CD4-positive, alpha-beta T cell treated with Interleukin-17A for 1 hour (primary cell): ENCODE measurements around the gene RBM5.

Source experiments
- DNase-seq: peaks from one replicate; pipeline ENCODE4 v3.0.0-alpha.2; 2020

Gene RBM5

DNA sequence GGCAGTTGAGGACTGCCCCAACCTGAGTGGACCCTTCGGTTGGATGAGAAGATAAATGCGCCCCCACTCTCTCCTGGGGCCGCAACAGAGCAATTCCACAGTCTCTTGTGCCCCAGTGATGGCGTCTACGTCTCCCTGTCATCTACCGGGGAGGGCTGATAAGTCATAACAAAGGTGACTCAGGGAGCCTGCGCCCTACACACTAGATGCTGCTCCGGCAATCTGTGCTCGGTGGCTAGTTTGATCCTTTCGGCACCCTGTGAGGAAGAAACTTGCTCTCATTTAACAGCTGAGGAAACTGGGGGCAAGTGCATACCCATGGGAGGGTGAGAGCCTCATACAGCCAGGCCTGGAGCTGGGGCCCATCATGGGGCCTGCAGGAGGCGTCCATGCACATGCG, 52.3 kb downstream of the RBM5 start:
- no peak for DNase-seq

DNA sequence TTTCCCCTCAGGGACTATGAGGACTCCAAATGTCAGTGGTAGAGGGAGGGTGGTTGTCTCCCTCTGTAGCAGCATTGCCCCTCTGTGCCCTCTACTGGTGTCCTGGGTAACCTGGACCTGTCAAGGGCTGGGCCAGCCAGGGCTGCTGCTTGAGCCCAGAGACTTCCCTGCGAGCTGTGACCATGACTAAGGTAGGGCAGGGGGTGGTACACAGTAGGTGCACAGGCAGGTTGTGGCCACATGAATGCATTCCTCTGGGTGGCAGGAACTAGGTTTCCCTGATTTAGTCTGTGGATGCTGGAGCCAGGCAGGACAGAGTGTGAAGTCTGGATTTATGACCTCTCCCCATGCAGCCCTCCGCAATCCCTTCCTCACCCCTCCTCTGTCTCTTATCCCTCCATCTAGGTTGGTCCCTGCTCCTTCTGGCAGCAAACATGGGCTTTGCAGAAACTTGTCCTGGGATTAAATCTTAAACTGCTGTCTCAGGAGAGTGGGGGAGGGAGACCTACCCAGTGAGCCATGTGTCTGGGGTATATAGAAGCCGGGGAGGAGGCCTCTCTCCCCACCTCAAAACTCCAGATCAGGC, 57.7 kb downstream of the RBM5 start:
- no peak for DNase-seq

DNA sequence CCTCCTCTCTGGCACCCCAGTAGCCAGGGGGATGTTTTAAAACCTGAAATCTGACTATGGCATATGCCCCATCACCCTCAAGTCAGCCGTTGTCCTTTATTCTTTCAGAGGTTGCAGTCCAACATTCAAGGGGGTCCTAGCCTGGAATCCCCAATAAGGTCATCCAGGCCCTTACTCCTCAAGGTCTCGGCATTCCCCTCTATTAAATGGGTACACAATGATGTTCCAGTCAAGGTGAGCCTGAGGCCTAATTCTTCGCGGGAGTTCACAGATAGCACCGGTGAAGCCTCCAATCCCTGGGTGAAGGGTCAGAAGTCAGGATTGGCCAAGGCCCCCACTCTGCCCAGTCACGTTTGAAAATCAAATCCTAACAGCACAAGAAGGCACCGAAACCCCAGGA, 58.3 kb downstream of the RBM5 start:
- no peak for DNase-seq

DNA sequence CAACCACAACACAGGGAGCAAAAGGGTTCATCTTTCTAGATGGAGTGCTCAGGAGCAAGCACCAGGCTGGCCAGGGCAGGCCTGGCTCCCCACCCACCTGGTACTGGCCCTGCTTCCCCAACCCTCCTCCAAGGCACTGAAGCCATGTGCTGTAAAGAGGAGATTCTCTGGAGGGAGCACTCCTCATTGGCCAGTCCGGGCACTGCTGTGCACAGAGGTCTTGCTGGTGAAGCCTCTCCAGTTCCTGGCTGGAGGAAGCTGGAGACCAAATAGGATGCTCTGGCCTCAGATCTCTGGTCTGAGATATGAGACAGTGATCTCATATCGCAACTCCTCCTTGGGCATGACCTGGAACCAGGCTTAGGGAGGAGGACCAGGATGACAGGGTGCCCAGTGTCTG, 58.7 kb downstream of the RBM5 start:
- DNase-seq = no peak

DNA sequence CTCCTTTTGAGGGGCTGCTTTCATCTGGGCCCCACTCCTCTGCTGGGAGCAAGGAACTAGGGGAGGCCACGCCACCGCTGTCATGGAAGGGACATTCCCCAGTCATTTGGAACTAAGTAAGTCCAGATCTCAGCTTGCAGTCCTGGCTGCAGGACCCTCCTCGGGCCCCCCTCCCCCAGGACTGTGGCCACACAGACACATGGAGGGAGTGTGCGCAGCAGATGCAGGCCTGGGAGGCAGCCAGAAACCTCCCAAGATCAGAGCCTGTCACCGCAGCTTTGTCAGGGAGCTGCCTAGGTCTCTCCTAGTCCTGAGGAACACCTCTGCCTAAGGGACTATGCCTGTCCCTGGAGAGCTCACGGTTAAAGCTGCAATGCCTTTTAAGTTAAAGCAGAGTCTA, 59.1 kb downstream of the RBM5 start:
- DNase-seq = no peak

DNA sequence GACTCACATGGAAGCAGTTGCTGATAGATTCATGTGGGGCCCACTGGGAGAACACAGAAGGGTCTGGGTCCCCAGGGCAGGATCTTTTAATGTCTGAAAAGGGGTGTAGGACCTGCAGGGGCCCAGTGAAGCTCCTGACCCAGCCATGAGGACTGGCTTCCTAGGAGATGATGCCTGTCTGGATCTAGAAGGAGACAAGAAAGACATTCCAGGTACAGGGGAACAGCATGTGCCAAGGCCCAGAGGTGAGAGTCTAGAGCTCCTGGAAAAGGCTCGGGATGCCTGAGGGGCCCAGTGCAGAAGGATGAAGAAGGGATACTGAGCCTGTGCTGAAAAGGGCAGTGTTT, 61.7 kb downstream of the RBM5 start:
- no peak for DNase-seq

DNA sequence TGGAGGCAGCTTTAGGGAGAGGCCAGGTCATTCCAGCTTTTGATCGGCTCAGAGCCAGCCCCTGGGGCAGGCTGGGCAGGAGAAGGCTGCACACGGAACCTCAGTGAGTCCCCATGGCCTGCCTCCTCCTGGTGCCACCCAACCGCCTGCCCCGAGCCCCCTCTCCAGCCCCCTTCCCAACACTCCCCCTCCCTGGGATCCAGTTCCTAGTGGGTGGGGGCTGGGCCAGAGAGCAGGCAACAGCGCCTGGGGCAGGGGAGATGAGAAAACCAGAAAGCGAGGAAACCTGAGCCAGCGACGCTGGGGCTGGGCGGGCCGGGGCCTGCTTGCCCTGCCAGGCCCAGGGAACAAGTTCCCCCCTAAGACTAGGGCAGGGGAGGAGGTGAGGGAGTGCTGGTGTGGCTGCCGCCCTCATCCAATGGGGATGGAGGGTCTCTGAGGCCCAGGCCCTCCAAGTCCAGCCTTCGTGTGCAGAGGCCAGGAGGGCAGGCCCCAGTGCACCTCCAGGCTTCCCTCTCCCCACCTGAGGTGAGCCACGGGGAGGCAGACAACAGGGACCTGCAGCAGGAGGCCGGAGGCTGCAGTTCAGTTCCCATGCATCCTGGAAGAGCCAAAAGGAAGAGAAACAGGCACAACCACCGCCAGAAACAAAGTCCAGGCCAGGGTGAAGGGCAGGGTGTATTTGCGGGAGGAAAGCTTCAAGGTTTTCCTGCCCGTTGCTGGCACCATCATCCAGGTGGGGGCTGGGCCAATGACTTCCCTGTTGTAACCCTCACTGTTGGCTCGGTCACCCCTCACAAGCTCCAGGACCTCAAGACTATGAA, 62.4 kb downstream of the RBM5 start:
- no peak for DNase-seq

DNA sequence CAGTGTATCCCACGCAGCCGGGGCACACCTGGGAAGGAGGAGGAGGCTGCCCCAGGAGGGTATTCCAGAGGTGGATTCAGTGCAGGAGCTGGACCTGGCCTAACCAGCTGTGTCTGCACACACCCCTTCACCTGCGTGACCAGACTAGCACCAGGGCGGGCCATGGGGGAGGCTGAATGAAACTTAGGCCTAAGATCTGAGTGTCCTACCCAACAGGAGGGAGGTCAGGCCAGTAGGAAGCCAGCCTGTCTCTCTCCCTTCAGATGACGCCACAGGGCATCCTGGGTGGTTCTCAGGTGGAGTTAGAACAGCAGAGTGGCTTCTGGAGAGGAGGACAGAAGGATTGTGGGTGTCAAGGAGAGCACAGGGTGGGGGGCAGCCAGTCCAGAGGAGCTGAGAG, 63.0 kb downstream of the RBM5 start:
- DNase-seq = no peak

DNA sequence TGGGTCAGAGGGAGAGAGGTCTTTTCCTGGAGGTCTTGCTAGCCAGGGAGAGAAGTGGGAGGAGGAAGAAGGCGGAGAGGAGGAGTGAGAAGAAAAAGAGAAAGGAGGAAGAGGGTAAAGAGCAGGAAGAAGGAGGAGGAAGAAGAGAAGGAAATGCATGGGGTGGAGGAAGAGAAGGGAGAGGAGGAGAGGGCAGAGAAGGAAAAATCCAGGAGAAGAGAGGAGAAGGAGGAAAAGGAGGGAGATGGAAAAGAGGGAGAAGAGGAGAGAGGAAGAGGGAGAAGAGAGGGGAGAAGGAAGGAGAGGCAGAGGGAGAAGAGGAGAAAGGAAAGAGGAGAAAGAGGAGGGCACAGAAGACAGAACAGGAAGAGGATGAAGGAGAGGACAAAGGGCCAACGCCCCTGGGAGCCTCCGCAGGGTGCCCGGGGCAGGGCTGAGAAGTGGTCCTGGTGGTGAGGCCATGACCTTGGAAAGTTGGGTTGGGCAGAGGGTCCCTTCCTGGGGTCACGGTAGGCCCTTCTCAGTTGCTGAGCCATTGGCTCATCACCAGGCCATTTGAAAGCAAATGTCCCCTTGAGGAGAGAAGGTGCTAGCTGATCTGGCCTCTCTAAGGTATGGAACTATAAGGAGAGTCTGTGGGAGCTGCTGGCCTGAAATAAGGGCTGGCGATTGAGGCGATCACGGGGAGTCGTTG, 65.2 kb downstream of the RBM5 start:
- no peak for DNase-seq

DNA sequence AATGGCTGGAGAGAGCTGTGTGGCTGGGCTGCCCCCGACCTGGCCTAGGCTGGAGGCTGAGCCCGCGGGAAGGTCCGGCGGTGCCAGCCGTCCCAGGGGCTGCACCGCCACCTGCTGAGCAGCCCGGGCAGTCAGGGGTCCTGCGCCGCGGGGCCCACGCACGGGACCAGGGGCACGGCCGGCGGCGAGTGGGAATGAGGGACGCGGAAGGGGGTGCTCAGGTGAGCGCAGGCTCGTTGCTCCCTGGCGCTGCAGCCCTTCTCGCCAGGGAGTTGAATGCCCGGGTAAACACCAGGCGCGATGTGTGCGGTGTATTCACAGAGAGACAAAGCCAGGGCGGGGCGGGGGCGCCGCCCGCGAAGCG, 65.7 kb downstream of the RBM5 start:
- DNase-seq = no peak

DNA sequence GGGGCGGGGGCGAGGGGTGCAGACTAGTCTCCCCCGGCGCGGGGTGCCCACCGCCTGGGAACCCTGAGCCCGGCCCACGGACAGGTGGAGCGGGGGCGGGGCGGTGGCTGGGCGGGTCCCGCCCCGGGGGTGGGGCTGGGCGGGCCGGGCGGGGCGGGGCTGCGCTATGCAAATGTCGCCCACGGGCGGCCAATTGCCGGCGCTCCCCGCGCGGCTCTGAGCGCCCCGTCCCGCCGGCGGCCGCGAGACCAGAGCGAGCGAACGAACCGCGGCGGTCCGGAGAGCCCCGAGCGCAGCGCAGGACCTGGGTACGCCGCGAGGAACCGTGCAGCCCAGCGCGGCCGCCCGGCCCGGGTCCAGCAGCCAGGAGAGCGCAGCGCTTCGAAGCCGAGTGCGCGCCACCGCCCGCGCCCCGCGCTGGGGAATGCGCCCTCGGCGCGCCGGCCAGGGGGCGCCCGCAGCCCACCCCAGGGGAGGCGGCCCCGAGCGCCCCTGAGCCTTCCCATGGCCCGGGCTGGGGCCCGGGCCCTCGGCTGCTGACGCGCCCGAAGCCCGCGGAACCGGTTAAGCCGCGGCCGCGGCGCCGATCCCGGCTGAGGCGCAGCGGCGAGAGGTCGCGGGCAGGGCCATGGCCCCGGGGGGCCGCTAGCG, 66.2 kb downstream of the RBM5 start, which contains the start of gene SEMA3F:
SEMA3F (plus strand) TSS at position 485 of the 651 bp plus-strand sequence. CDS start 4,299 bp downstream, outside the sequence.
- peak; percentile 74 for DNase-seq

DNA sequence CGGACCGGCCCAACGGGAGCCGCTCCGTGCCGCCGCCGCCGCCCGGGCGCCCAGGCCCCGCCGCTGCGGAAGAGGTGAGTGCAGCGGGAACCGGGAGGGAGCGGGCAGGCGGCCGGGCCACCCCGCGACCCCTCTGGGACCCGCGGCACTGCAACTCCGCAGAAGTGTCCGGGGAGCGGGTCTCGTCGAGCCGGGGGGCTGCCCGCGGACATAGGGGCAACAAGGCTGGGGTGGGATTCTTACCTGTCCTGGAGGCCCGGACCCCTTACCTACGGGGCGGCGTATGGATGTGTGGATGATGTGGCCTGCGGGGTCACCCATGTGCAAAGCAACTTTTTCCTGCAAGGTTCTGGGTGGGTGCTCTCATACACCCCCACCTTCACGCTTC, 66.8 kb downstream of the RBM5 start:
- DNase-seq = no peak

DNA sequence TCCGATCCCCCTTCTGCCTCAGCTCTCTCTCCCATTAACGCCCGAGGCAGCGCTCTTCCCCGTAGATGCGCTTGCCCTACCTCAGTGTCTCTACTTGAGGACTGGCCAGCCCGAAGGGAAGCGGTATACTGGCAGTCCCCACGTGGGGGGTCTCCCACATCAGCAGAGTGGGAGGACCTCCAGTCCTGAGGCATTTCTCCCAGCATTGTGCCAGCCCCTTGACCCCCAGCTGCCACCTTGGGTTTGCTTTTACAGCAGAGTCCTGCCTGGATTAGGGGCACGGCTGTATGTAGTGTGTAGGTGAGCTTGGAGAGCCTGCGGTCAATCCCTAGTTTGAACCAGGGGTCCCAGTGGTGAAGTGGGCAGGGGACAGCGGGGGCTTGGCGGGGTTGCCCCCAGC, 67.2 kb downstream of the RBM5 start:
- DNase-seq = no peak

DNA sequence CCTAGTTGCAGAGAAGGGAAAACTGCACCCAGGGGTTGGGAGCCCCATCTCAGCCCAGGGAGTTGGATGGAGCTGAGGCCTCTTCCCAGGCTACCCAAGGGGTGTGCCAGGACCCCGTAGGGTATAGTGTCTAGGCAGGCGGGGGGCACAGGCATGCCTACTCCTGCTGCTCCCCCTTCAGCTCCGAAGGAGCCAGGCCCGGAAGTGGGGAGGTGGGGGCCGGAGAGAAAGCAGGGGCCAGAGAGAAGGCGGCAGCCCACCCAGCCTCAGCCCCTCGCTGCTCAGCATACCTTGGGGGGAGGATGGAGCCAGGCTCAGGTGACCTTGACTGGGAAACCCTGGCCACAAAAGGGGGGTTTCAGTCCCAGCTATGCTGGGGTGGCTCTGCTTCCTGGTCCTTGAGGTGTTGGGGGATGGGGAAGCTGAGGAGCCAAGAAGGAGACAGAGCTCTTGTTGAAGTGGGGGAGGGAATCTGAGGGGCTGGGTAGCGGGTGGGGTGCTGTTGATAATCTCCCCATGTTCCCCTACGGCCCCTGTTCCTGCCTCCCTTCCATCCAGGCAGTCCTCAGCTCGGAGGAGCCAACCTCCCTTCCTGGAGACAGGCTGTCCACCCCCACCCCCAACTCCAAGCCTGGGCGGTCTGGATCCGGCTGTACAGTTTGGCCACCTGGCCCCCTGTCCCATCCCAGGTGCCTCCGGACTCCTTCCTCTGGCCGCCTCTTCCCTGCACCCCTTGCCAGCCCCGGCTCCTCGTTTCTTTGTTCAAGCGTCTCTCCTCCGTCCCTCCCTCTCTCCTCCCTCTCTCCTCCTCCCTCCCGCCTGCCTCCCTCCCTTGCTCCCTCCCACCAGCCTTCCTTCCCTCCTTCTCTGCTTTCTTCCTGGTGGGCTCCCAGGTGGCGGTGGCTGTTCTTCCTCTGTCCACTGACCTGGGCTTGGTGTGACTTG, 68.1 kb downstream of the RBM5 start:
- no peak for DNase-seq

DNA sequence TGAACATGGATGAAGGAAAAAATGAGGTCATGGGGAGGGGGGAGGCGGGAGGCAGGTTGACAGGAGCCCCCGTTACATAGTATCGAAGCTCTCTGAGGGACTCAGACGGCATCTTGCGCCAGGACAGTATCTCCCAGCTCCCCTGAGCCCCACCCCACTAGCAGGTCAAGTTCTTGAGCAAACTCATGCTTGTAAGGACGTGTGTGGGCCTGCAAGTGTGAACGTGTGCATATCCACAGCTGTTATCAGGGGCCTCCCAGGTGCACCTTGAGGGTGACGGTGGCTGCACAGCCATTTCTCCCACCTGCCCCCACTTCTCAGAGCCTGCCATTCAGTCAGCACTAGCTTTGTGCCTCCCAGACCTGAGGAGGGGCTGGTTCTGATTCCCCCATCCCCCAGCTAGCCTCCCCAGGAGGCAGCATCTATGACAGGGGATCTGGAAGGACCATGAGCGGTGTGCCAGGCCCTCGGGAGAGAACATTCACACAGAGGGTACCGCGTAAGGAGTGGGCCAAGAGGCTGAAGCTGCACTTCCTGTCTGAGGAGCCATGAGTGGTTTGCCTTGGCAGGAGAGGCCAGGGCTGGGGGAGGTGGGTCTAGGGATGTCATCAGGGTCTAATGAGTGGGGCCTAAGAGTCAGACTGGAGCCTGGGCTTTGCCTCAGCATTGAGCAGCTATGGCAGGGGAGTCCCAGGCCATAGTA, 69.3 kb downstream of the RBM5 start:
- DNase-seq = no peak

DNA sequence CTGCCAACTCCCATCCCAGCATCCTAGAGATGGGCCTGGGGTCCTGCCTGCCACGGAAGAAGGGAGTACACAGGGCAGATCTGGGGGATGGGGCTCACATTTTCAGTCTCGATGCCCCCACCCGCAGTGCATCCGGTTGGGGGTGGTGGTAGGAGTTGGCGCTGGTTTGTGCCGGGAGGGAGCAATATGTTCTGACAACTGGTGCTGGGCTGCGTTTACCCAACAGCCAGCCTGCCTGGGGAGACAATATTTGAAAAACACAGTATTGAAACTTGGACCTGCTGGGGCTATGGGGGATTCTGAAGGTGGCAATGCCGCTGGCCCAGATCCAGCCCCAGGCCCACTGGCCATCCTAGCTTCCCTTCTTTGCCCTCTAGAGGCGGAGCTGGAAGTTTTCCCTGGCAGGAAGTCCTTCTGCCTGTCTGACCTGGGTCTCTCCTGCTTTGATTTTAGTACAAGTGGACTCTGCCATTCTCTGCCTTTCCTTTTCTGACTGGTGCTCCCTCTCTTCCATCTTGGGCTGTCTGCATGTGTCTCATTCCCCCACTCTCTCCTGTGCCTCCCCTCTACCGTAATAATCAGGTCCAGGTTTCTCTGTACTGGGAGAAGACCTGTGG, 69.9 kb downstream of the RBM5 start:
- DNase-seq = no peak

DNA sequence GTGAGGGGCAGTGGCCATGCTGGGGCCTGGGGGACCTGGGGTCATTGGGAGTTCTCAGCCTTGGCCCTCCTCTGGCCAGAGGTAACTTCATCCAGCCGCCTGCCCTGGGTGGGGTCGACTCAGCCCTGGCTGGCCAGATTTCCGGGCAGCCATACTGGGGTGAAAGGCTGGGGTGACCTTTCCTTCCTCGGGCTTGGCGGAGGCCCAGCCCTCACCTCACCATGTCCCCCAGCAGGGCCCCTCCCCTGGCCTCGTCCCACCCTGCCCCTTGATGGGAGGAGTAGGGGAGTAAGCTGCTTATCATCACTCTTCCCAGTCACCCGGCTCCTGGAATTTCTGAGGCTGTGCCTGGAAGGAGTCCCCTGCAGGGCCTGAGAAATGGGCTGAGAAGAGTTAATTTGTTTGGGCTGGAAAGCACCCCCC, 71.9 kb downstream of the RBM5 start:
- no peak for DNase-seq

DNA sequence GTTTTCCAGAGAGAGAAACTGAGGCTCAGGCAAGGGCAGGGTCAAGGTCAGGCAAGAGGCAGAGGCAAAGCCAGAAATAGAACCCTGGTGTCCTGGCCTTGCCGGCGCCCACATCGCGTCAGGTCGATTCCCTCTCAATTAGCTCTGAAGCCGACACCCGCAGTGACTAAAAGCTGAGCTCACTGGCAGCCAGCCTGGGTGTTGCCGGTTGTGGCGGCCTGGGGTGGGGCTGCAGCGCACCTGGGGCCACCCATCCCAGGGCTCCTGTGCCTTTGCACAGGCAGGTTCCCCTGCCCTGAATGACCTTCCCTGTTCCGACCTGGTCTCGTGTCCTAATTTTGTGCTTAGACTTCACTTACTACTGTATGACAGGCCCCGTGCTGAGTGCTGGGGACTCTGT, 72.6 kb downstream of the RBM5 start:
- DNase-seq = no peak

DNA sequence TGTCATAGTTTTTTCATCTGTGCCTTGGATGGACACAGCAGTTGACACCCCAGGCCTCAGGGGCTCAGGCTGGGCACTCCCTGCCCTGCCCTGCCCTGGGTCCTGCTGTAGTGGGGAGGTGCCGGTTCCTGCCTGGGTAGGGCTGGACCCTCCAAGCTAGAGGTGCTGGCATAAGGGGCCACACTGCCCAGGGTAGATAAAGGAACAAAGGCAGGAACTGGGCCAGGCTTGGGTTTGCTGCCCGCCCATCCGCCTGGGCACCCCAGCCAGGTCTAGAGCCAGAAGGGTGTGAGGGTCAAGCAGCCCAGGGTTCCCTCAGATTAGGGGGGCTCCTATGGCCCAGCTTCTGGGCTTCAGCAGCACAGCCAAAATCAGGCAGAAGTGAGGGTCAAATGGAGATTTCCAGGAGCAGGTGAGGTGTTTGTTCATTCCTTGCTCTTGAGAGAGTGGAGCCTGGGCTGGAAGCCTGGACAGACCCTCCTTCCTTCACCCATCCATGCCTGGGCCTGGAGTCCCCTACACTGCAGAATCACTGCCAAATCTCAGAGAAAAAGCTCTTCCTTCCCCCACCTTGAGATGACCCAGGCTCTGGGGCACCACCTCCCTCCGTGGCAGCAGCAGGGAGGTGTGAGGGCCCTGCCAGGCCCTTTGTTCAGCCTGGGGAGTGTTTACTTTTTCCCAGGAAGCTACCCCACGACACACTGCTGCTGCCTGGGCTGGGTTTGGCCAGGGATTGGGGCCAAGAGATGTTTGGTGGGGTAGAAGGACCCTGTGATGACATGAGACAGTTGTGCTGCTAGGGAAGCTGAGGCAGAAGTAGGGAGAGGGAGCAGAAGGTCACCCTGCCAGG, 73.5 kb downstream of the RBM5 start:
- no peak for DNase-seq
